Adrenal gland (tissue), 5 donors: ENCODE data around the gene CNIH2.

Source experiments
- CTCF ChIP-seq, 6 experiments: fragments of 450-650 bp in 4 of 6; fragments of 200-600 bp in 2 of 6; sonication (generic) in 1 of 6; IDR thresholded peaks; 1 replicate in 5 of 6; 2 replicates in 1 of 6; pipeline versions ENCODE4 v1.5.1 to v1.8.0; 2016 to 2021; ENCODE audit warnings: antibody characterized with exemption in 6 of 6, mild to moderate bottlenecking in 2 of 6, moderate library complexity in 1 of 6
- POLR2A ChIP-seq, 2 donors: fragments of 450-650 bp; IDR thresholded peaks; one replicate each; pipeline ENCODE4 v1.6.1; 2017; ENCODE audit warnings: antibody characterized with exemption in 2 of 2, mild to moderate bottlenecking in 2 of 2, moderate library complexity in 1 of 2
- donor health status: DM: no; HTN: no; CAD: no.

GRCh38 chr11:66317322-66317722 lies 39.3 kb downstream of the CNIH2 start:
- TF ChIP-seq CTCF (IDR thresholded peaks at IDR 0.05) (no peak), POLR2A (IDR thresholded peaks at IDR 0.05) (no peak)
